Measurements from ENCODE around the gene RAB3D. TPM values are rescaled to one million over a fixed set of nuclear protein-coding genes. Genes with fewer than 3 reads are reported as not detected.

The RAB3D gene
- total RNA-seq, 1 experiment from 2014 or later = 29.4 TPM

DNA sequence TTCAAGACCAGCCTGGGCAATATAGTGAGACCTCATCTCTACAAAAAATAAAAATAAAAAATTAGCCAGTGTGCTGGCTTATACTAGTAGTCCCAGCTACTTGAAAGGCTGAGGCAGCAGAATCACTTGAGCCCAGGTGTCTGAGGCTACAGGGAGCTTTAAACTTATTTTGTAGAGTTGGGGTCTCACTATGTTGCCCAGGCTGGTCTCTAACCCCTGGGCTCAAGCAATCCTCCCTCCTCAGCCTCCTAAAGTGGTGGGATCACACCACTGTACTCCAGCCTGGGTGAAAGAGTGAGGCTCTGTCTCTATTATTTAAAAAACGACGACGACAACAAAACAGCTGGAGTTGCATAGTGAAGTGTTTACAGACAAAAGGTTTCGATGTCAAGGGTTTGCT is 8.0 kb downstream of the RAB3D start:
- Histone ChIP-seq H2BK20ac (ENCODE audit: low read depth, low read length, poor library complexity, severe bottlenecking) (no peak overlapping the region), H2BK5ac (ENCODE audit: insufficient read length, low read length) (no peak overlapping the region), H4K8ac (replicated peaks; ENCODE audit: insufficient read length, low read depth, low read length) (no peak overlapping the region), H4K5ac (ENCODE audit: insufficient read length, low read depth, low read length) (no peak overlapping the region), H3K4ac (ENCODE audit: low read depth, low read length) (no peak overlapping the region), H3K23me2 (ENCODE audit: insufficient read length, low read depth, low read length, poor library complexity, severe bottlenecking) (no peaks in the 10 kb centered on the region), H4K20me1 (ENCODE audit: control insufficient read depth, insufficient read depth, insufficient read length) (no peaks in the 10 kb centered on the region), H2BK15ac (ENCODE audit: low read depth, low read length) (no peak overlapping the region), H3K79me1 (ENCODE audit: insufficient read depth, low read depth, low read length, poor library complexity, severe bottlenecking) (no peaks in the 10 kb centered on the region), H2BK120ac (ENCODE audit: low read depth, low read length, poor library complexity, severe bottlenecking) (no peak overlapping the region), H3K23ac (ENCODE audit: insufficient read length, low read depth, low read length) (no peak overlapping the region), H3K9ac (ENCODE audit: extremely low read depth, insufficient read length, low read length) (no peak overlapping the region), H3K27ac (ENCODE audit: insufficient read length, low read depth, low read length) (no peak overlapping the region), H3K18ac (ENCODE audit: insufficient read length, low read depth, low read length) (no peak overlapping the region), H2AFZ (ENCODE audit: low read length) (no peak overlapping the region), H3K14ac (ENCODE audit: insufficient read depth, low read length) (no peak overlapping the region), H3K4me2 (ENCODE audit: insufficient read depth, insufficient read length, low read length) (no peak overlapping the region), H3K9me3 (ENCODE audit: control insufficient read depth, low read depth, low read length) (no peaks in the 10 kb centered on the region), H2BK12ac (ENCODE audit: insufficient read length, low read depth, low read length) (no peak overlapping the region), H4K91ac (ENCODE audit: insufficient read length, low read depth, low read length) (no peak overlapping the region), H3K56ac (ENCODE audit: insufficient read length, low read depth, low read length) (no peak overlapping the region), H3K27me3 (ENCODE audit: insufficient read depth, low read length) (no peaks in the 10 kb centered on the region), H3K4me1 (ENCODE audit: insufficient read depth, low read length) (no peaks in the 10 kb centered on the region), H3K79me2 (ENCODE audit: insufficient read depth, low read length) (no peaks in the 10 kb centered on the region), H2AK5ac (ENCODE audit: insufficient read length, low read length) (no peak overlapping the region), H3T11ph (ENCODE audit: low read length) (no peak overlapping the region)
- no peak overlapping the region for H3K27ac Mint-ChIP-seq
- TF ChIP-seq, protein P1, sequence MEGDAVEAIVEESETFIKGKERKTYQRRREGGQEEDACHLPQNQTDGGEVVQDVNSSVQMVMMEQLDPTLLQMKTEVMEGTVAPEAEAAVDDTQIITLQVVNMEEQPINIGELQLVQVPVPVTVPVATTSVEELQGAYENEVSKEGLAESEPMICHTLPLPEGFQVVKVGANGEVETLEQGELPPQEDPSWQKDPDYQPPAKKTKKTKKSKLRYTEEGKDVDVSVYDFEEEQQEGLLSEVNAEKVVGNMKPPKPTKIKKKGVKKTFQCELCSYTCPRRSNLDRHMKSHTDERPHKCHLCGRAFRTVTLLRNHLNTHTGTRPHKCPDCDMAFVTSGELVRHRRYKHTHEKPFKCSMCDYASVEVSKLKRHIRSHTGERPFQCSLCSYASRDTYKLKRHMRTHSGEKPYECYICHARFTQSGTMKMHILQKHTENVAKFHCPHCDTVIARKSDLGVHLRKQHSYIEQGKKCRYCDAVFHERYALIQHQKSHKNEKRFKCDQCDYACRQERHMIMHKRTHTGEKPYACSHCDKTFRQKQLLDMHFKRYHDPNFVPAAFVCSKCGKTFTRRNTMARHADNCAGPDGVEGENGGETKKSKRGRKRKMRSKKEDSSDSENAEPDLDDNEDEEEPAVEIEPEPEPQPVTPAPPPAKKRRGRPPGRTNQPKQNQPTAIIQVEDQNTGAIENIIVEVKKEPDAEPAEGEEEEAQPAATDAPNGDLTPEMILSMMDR (conservative IDR thresholded peaks at IDR 0.05) = no peak
- H3K36me3 Mint-ChIP-seq (ENCODE audit: insufficient read depth in 1 of 3, low read depth in 3 of 3) = peaks cover 16 to 51% (median 47%) of the 10 kb centered on the region in 3 experiments
- no CpG with 5 or more reads among the region's 4 CpGs for WGBS (ENCODE audit: extremely low coverage, insufficient read length, low lambda C conversion rate)
- H3K4me3 Mint-ChIP-seq = no peak overlapping the region
- no peaks in the 10 kb centered on the region for H3K27me3 Mint-ChIP-seq (ENCODE audit: low read depth)
- H3K9me3 Mint-ChIP-seq = no peaks in the 10 kb centered on the region; a peak in 1 of 5 replicates
- DNase-seq = no peak
- no peaks in the 10 kb centered on the region for H3K4me1 Mint-ChIP-seq

Data from H9 (cell line).